Measurements from ENCODE around the gene CBX3. TPM values are rescaled to one million over a fixed set of nuclear protein-coding genes. Genes with fewer than 3 reads are reported as not detected.
A peak's percentile ranks its signal among the peaks of the same experiment; 100 is the strongest.

The CBX3 gene
- total and polyA plus RNA-seq, 2 of the 8 experiments (the other 6 are each of a cell fraction or from before 2014, with no cell fraction given) = 71.3 to 258 TPM

- CTCF ChIA-PET (ENCODE audit: partially characterized antibody) = interaction anchor here (0.7 to 4.8 kb wide), 8 partner anchors 12 to 287 kb away, joined by 3 to 46 read pairs (median 9); no protein-coding TSS in a partner anchor
Observed at GRCh38 chr7:26179826-26180497, 21.6 kb upstream of the CBX3 start.

More at GRCh38 chr7:26179826-26180497, 21.6 kb upstream of the CBX3 start:
- H2BK12ac ChIP-seq (ENCODE audit: low read depth, low read length) = no peak overlapping the region
- H3K4me2 ChIP-seq (ENCODE audit: insufficient read depth in 1 of 2, low read depth in 2 of 2, low read length in 2 of 2) = no peak overlapping the region
- H4K5ac ChIP-seq (ENCODE audit: insufficient read length, low read depth, low read length) = no peak overlapping the region
- no peak overlapping the region for H2AK5ac ChIP-seq (ENCODE audit: low read depth, low read length)
- H3K36me3 ChIP-seq (ENCODE audit: control insufficient read depth in 2 of 4, insufficient read depth in 4 of 4, low read length in 3 of 4) = peaks cover 4 to 15% (median 5%) of the 10 kb centered on the region in 4 experiments; a peak in 4 of 8 replicates
- peaks cover 0 to 5% of the 10 kb centered on the region in 2 experiments for H4K20me1 ChIP-seq (replicated peaks in 1 of 2; ENCODE audit: control insufficient read depth in 1 of 2, insufficient read depth in 2 of 2, low read length in 2 of 2)
- TF ChIP-seq EZH2 (IDR thresholded peaks at IDR 0.05; ENCODE audit: low read depth, low read length, severe bottlenecking) (no peak), POLR2A (IDR thresholded peaks at IDR 0.05; ENCODE audit: control extremely low read depth in 1 of 2, low read depth in 2 of 2, low read length in 2 of 2) (peak in 1 of 2 experiments; percentile 25; a peak in 1 of 3 replicates)
- no peak overlapping the region for H4K91ac ChIP-seq (replicated peaks; ENCODE audit: insufficient read length, low read length)
- no peak overlapping the region for H3K23ac ChIP-seq (ENCODE audit: insufficient read length)
- POLR2A ChIA-PET (ENCODE audit: partially characterized antibody) = interaction anchor here (1.0 to 17.3 kb wide), 12 partner anchors 9 to 231 kb away, joined by 3 to 578 read pairs (median 4); partner anchors contain the start of genes CBX3 and HNRNPA2B1
- H2BK120ac ChIP-seq (replicated peaks; ENCODE audit: low read depth, low read length) = no peak overlapping the region
- H4K8ac ChIP-seq (ENCODE audit: extremely low read depth, insufficient read depth, low read length) = no peak overlapping the region
- WGBS, 2 experiments (ENCODE audit: extremely low coverage in 1 of 2, insufficient coverage in 1 of 2, insufficient read length in 1 of 2, insufficient replicate concordance in 2 of 2, low coverage in 1 of 2, low lambda C conversion rate in 2 of 2, missing lambda C conversion rate in 1 of 2) = 89% methylated on average over 8 of the region's 8 CpGs; no CpG with 5 or more reads in 1 of the 2 experiments
- H3K9ac ChIP-seq (replicated peaks in 1 of 4; ENCODE audit: extremely low read depth in 1 of 4, low read depth in 3 of 4, low read length in 3 of 4) = no peak overlapping the region
- no peak overlapping the region for H2BK15ac ChIP-seq (ENCODE audit: low read length)
- H3K14ac ChIP-seq (ENCODE audit: insufficient read length) = no peak overlapping the region
- no peaks in the 10 kb centered on the region for H3K23me2 ChIP-seq (ENCODE audit: low read depth, low read length)
- H3K27ac ChIP-seq (ENCODE audit: low read depth, low read length) = no peak overlapping the region
- H2BK20ac ChIP-seq (ENCODE audit: low read length) = no peak overlapping the region
- peaks cover 0 to 16% of the 10 kb centered on the region in 2 experiments; a peak in 1 of 4 replicates for H3K9me3 ChIP-seq (ENCODE audit: insufficient read depth in 2 of 2, low read depth in 1 of 2, low read length in 1 of 2)
- H3K79me2 ChIP-seq (ENCODE audit: control insufficient read depth in 1 of 2, insufficient read depth in 2 of 2, low read length in 2 of 2) = peaks cover 0 to 15% of the 10 kb centered on the region in 2 experiments; a peak in 2 of 4 replicates
- no peak overlapping the region for H2AFZ ChIP-seq (ENCODE audit: low read length)
- H3K18ac ChIP-seq (ENCODE audit: extremely low read depth, low read length) = no peak overlapping the region
- H3K27me3 ChIP-seq (replicated peaks in 1 of 4; ENCODE audit: control insufficient read depth in 3 of 4, extremely low read depth in 1 of 4, insufficient read depth in 3 of 4, low read length in 3 of 4) = no peaks in the 10 kb centered on the region
- no peak overlapping the region for H3K4me3 ChIP-seq (ENCODE audit: extremely low read depth in 1 of 4, insufficient read depth in 2 of 4, low read depth in 3 of 4, low read length in 4 of 4)
- DNase-seq (ENCODE audit: low read depth in 1 of 2, low spot score in 2 of 2) (no peak), FAIRE-seq (no peak)
- H3K79me1 ChIP-seq (ENCODE audit: low read depth, low read length) = peaks cover 2% of the 10 kb centered on the region; the same call in 1 of the 2 replicates
- no peak overlapping the region for H2BK5ac ChIP-seq (ENCODE audit: low read depth, low read length)
- H3K4ac ChIP-seq (replicated peaks; ENCODE audit: insufficient read length, low read depth, low read length) = no peak overlapping the region
- H3K4me1 ChIP-seq (replicated peaks in 1 of 4; ENCODE audit: control insufficient read depth in 3 of 4, insufficient read depth in 4 of 4, low read length in 3 of 4) = peaks cover 0 to 5% (median 0%) of the 10 kb centered on the region in 4 experiments; a peak in 1 of 7 replicates
- H3K56ac ChIP-seq (replicated peaks; ENCODE audit: insufficient read length, low read depth, low read length) = no peak overlapping the region

All from H1 (cell line).